NB4 (cell line): ENCODE measurements around the gene COL16A1.

Experiments
- DNase-seq: peaks from one replicate; pipeline ENCODE4 v3.0.0; 2010; ENCODE audit warnings: low read depth
- H3K4me3 ChIP-seq: one replicate; pipeline ENCODE4 v1.5.1; 2011; ENCODE audit warnings: mild to moderate bottlenecking, low read depth, low read length, moderate library complexity
- MAX ChIP-seq: IDR thresholded peaks from 2 replicates; pipeline ENCODE4 v1.6.1; 2011; ENCODE audit warnings: low read depth, low read length
- MYC ChIP-seq: IDR thresholded peaks from 2 replicates; pipeline ENCODE4 v1.6.1; 2011; ENCODE audit warnings: low read depth, low read length
- POLR2A ChIP-seq: IDR thresholded peaks from 2 replicates; pipeline ENCODE4 v1.6.1; 2011; ENCODE audit warnings: mild to moderate bottlenecking; ENCODE audit not compliant: insufficient read length; ENCODE audit errors: extremely low read depth
- TF ChIP-seq, protein P1 (sequence below): IDR thresholded peaks from one replicate; pipeline ENCODE4 v1.5.1; 2012; ENCODE audit warnings: low read depth, low read length

COL16A1 gene

GRCh38 chr1:31666263-31666963 is 37.4 kb downstream of the COL16A1 start:
- no peak overlapping the region for H3K4me3 ChIP-seq
- peak; percentile 16 for DNase-seq
- TF ChIP-seq MAX, result no peak
- no peak for TF ChIP-seq MYC
- TF ChIP-seq, protein P1, sequence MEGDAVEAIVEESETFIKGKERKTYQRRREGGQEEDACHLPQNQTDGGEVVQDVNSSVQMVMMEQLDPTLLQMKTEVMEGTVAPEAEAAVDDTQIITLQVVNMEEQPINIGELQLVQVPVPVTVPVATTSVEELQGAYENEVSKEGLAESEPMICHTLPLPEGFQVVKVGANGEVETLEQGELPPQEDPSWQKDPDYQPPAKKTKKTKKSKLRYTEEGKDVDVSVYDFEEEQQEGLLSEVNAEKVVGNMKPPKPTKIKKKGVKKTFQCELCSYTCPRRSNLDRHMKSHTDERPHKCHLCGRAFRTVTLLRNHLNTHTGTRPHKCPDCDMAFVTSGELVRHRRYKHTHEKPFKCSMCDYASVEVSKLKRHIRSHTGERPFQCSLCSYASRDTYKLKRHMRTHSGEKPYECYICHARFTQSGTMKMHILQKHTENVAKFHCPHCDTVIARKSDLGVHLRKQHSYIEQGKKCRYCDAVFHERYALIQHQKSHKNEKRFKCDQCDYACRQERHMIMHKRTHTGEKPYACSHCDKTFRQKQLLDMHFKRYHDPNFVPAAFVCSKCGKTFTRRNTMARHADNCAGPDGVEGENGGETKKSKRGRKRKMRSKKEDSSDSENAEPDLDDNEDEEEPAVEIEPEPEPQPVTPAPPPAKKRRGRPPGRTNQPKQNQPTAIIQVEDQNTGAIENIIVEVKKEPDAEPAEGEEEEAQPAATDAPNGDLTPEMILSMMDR, result no peak
- no peak for TF ChIP-seq POLR2A

- DNase-seq, result no peak
- no peak for TF ChIP-seq MAX
- no peak overlapping the region for H3K4me3 ChIP-seq
These were observed 38.5 kb downstream of the COL16A1 start for GRCh38 chr1:31665234-31665878.

- H3K4me3 ChIP-seq, result no peak overlapping the region
- TF ChIP-seq, protein P1, result no peak
- no peak for TF ChIP-seq MYC
- no peak for TF ChIP-seq MAX
- TF ChIP-seq POLR2A, result no peak
- DNase-seq, result no peak
These were observed 39.3 kb downstream of the COL16A1 start for GRCh38 chr1:31664528-31664927.

DNA sequence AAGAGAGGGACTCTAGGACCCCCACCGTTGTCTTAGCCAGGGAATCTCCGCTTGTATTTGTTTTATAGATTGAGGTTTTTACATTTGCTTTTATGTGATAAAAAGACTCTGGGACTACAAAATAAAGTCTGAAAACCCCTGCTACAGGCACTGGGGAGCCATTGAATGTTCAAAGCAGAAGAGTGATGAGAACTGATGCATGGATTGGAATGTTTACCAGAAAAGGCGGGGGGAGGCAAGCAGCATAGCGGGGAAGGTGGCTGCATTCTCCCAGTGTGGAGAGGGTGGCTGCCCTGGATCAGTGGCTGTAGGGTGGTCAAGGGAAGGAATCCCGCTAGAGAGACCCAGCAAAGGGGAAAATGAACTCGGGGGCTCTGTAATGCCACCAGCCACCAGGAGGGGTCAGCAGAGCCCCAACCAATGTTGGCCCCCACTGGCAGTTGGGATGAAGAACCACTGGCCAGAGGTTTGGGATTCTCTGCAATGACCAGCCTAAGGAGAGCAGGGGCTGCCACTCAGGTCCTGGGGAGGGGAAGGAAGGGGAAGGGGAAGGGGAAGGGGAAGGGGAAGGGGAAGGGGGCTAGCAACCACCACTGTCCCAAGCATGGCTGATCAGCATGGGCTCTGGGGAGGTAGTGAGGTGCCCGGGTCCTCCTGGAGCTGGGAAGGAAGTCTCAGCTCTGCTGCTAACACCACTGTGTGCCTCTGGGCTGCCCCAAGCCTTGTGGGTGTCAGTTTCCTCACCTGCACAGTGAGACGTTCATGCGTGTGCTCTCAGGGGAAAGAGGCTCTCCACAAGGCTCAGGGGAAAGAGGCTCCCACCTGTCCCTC is 40.0 kb downstream of the COL16A1 start:
- H3K4me3 ChIP-seq, result no peak overlapping the region
- TF ChIP-seq POLR2A, result no peak
- TF ChIP-seq, protein P1, result peak; percentile 81
- peak; percentile 50 for DNase-seq

DNA sequence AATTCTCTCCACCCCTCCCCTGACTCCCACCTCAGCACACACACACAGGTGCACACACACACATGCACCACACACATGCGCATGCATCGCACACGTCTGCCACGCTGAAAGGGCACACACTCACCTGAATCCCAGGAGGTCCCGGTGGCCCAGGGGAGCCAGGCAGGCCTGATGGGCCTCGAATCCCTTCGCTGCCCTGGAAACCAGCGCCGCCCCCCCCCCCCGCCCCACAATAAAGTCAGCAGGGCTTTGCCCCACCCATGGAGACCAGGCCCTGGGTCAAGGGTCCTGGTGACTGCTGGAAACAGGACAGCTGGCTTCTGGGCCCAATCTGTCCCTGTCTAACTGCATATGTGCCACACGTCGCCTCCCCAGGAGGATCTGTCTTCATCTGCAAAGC is 41.4 kb downstream of the COL16A1 start:
- TF ChIP-seq MAX, result no peak
- TF ChIP-seq, protein P1, result no peak
- no peak for TF ChIP-seq MYC
- TF ChIP-seq POLR2A, result no peak
- no peak overlapping the region for H3K4me3 ChIP-seq
- DNase-seq, result no peak

GRCh38 chr1:31661856-31662255 is 42.0 kb downstream of the COL16A1 start:
- DNase-seq, result no peak
- no peak for TF ChIP-seq POLR2A
- TF ChIP-seq MYC, result no peak
- no peak for TF ChIP-seq MAX
- TF ChIP-seq, protein P1, result no peak
- H3K4me3 ChIP-seq, result no peak overlapping the region
